AG09309 (cell line): ENCODE measurements around the gene PDE4D.

Experiments used
- DNase-seq: peaks from one replicate; pipeline ENCODE4 v3.0.0-alpha.2; 2010; ENCODE audit warnings: low read depth
- H3K4me3 ChIP-seq: 2 replicates; pipeline ENCODE4 v1.5.1; 2011; ENCODE audit warnings: mild to moderate bottlenecking, low read depth, low read length, moderate library complexity; ENCODE audit not compliant: control insufficient read depth
- CTCF ChIP-seq: IDR thresholded peaks from 2 replicates; pipeline ENCODE4 v1.5.1; 2011; ENCODE audit warnings: mild to moderate bottlenecking, low read depth, low read length, inconsistent platforms; ENCODE audit not compliant: insufficient read depth, control insufficient read depth; ENCODE audit errors: missing control alignments

The PDE4D gene

GRCh38 chr5:59608745-59609144, 284.8 kb downstream of the PDE4D start:
- TF ChIP-seq CTCF, result no peak
- no peak for DNase-seq

GRCh38 chr5:59607138-59607765, 286.3 kb downstream of the PDE4D start:
- no peak overlapping the region for H3K4me3 ChIP-seq
- no peak for TF ChIP-seq CTCF
- DNase-seq, result no peak

More at GRCh38 chr5:59608745-59609144, 284.8 kb downstream of the PDE4D start:
- no peak overlapping the region for H3K4me3 ChIP-seq

- H3K4me3 ChIP-seq, result no peak overlapping the region
- no peak for DNase-seq
- TF ChIP-seq CTCF, result no peak
Measured at GRCh38 chr5:59605915-59606314, 287.6 kb downstream of the PDE4D start.

- no peak for TF ChIP-seq CTCF
- no peak overlapping the region for H3K4me3 ChIP-seq
- DNase-seq, result no peak
Measured at GRCh38 chr5:59604111-59604510, 289.4 kb downstream of the PDE4D start.

GRCh38 chr5:59600998-59601397, 292.5 kb downstream of the PDE4D start:
- no peak for DNase-seq
- TF ChIP-seq CTCF, result no peak
- no peak overlapping the region for H3K4me3 ChIP-seq

GRCh38 chr5:59600153-59600552, 293.4 kb downstream of the PDE4D start:
- DNase-seq, result no peak
- no peak for TF ChIP-seq CTCF
- no peak overlapping the region for H3K4me3 ChIP-seq

GRCh38 chr5:59599729-59600128, 293.8 kb downstream of the PDE4D start:
- no peak overlapping the region for H3K4me3 ChIP-seq
- DNase-seq, result no peak
- TF ChIP-seq CTCF, result no peak
